Activated CD4-positive, CD25-positive, alpha-beta regulatory T cell treated with anti-CD3 and anti-CD28 coated beads, Interleukin-2, amount 50 U/mL, for 72 hours (primary cell): ENCODE measurements around the gene SCN5A.

ENCODE experiments used
- DNase-seq: peaks from one replicate; pipeline ENCODE4 v3.0.0; 2021

The SCN5A gene

DNA sequence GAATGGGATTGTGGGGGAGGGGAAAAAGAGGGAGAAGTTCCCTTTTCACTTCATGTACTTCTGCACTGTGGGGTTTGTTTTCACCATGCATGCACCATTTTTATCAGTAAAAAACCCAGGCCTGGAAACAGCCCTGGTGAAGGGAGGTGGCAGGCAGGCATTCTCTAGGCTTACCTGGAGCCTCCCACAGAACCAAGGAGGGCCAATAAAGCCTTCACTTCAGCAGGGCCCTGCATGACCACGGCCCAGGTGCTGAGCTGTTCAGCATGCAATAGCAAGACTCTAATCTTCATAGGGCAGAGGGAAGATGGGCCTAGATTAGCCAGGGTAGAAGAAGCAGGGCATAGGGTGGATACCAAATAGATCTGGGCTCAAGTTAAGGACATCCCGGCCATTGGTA is 49.6 kb downstream of the SCN5A start:
- DNase-seq = no peak

DNA sequence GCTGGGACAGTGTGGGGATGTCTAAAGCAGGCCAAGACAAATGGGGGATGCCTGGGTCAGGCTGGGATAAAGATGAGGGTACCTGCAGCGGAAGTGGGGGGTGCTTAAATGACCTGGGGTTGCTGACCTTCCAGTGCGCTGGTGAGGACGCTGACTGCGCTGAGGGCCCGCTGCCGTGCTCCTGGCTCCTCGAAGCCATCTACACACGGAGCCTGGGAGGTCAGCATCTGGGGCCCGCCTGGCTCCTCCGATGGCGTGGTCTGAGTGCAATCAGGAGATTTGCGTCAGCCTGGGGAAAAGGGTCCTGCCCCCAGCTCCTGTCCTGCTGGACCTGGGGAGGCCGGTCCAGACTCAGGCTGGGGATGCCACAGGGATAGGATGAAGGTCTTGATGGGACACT is 50.7 kb downstream of the SCN5A start:
- DNase-seq = no peak

DNA sequence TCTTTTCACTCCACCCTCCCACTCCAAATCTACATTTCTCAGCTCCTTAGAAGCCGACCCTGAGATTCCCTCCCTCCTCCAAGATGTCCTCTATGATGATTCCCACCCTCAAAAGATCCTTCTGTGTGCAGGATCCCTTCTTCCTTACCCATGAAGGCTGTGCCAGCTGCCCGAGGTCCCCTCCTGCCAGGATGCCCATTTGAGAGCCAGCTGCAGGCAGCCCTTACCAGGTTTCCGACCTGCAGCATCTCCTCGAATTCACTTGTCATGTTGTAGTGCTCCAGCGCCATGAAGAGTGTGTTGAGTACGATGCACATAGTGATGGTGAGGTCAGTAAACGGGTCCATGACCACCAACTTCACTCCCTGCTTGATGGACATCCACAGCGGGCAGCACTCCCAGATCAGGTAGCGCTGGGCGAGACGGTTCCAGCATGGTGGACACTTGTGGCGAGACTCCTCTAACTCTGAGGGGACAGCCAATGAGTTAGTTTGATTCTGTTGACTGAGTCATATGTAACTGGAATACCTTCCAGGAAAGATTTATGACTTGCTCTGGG is 51.9 kb downstream of the SCN5A start:
- no peak for DNase-seq

DNA sequence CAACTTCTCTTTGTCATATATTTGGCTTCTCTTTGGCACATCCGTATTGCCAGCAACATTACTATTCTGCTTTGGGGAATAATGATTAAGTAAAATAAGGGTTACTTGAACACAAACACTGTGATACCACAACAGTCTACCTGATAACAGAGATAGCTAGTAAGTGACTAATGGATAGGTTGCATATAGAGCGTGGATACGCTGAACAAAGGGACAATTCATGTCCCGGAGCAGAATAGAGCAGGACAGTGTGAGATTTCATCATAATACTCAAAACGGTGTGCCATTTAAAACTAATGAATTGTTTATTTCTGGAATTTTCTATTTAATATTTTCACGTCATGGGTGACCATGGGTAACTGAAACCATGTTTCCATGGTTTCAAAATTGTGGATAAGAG is 54.1 kb downstream of the SCN5A start:
- no peak for DNase-seq

DNA sequence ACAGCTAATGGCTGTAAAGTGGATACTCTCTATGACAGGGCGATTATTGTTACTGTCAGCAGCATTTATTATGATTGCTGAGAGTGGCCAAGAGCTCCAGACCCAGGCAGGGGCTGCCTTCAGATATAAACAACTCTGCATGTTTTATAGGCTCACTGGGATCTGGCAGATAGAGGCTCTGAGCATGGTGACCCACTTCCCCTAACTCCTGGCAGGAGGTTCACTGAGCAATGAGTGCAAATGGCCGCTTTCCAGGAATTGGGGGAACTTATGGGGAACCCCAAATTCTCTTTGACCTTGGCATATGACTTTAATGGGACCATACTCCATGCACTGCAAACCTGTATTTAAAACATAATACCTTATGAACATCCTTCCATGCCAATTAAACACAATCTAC is 59.0 kb downstream of the SCN5A start:
- DNase-seq = no peak

DNA sequence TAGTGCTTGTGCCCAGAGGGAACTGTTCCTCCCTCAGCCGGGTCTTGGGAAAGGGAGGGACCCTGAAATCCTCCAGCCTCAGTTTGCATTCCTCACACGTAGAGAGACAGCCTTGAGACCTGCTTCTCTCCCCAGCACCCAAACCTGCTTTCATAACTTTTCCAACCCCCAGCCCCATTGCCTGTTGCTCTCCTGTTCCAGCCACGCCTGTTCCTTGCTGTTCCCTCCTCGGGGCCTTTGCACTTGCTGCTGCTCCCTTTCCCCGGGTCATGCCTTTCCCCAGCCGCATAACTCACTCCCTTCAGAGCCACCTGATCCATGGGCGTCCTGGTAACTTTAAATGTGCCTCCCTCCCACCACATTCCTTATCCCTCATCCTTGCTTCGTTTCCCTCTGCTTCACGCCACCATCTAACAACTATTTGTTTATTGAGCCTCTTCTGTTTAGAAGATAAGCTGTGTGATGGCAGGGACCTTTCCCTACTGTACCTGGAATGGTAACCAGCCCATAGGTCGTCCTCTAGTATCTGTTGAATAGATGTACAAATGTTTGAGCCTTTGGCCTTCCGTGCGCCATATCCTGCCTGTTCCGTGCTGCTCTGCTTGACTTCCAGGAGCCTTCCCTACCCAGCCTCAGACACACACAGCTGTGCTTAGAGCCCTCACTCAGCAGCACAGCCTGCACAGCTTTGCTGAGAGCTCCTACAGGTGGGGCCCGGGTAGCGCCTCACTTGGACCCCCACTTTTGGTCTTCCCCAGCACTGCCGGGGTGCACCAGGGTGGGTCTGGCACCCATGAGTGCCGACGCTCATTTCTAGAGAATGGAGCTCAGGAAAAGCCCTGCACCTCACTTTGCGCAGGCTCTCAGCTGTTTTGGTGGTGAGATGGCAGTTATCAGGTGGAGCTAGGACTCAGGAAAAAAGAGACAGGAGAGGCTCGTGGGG is 60.2 kb downstream of the SCN5A start:
- no peak for DNase-seq

DNA sequence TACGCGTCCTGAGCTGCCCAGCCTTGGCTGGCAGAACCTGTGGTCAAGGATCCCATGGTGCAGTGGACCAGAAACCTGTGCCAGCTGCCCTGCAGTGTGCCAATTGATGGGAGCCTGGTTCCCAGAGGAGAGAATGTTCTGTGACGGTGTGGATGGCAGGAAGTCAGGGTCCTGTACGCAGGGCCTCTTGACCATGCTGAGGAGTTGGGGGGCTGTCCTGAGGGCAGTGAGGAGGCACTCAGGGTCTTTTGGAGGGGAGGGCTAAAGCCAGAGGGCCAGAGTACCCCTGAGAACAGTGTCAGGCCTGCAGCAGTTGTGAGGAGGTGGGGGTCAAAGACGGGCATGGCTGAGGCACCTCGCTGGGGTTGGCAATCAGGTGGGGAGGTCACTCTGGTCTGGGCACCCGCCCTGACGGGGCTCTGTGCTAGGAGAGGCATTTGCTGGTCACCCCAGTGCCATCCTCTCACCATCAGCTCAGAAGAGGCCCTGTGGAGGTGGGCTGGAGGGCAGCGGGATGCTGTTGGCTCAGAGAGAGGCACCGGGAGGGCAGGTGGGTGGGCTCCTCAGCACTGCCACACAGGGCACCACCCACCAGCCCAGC is 61.0 kb downstream of the SCN5A start:
- peak; percentile 26 for DNase-seq

DNA sequence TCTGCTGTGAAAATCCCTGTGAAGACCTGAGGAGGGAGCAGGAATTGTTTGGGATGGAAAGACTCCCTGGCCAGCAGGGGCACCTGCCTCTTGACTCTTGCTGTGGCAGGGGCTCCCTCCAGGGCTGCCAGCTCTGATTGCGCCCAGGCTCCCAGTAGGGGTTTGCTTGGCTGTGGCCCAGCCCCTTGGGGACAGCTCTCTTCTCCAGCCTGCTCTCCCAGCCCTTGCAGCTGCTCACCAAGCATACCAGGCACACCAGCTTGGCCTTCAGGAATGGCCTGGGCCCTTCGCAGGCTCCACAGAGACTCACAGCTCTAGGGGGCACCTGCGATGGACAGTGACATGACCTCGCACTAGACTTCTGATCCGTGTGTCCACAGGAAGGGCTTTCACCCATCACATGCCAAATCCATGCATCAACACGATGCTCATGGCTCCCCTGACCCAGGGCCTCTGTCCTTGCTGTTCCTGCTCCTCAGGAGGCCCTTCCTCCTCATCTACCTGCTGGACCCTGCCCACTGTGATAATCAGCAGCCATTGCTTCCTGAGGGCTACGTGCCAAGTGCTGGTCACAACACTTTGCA is 61.8 kb downstream of the SCN5A start:
- DNase-seq = peak; percentile 18

DNA sequence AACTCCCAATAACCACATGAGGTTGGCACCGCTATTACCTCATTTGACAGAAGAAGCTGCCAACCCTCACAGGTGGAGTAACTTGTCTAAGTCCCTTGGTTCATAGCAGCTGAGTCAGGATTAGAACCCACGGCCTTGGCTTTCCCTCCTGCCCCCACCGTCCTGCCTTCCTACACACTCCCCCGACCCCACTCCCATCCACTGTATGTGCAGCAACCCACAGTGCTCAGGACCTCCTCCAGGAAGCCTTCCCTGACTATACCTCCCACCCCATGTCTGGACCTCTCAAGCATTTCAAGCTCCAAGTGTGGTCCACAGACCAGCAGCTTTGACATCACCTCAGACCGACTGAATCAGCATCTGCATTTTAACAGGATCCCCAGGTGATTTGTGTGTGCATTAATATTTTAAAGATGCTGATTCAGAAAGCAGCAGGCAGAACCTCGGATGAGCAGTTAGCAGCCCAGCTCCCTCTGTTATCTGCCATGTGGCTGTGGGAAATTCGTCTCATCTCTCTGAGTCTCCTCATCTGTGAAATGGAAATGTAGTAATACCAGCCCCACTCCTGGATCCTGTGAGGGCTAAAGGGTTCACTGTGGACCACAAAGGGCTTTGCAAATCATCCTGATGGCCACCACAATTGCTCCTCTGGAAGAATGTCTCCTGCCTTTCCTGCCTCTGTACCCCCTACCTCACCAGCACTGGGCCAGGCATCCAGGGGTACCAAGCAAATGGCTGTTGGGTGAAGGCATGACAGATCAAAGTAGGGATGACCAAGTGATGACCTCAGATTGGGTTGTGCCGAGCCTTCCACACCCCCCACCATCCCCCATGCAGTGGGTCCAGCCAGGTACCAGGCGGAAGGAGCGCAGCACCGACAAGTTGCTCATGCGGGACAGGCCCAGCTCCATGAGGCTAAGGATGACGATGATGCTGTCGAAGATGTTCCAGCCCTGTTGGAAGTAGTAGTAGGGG is 62.7 kb downstream of the SCN5A start:
- DNase-seq = peak; percentile 13

DNA sequence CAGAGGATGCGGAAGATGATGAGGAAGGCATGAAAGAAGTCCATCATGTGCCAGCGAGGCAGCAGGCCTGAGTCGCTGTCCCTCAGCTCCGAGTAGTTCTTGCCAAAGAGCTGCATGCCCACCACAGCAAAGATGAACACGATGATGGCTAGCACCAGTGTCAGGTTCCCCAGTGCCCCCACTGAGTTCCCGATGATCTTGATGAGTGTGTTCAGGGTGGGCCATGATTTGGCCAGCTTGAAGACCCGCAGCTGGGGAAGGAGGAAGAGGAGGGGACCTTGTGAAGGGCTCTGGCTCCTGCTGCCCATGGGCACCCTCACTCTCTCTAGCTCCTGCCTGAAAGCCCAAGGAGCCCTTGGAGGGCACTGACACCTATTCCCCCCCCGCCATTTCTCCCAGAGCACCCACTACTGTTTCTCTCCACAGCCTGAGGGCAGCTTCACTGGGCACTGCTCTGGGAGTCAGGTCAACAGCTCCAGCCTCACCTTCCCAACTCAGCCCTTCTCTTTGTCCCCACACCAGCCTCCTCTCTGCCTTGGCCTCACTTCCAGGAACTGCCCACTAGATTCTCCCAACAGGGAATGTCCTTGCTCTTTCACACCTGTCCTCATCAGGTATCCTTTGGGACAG is 63.6 kb downstream of the SCN5A start:
- peak; percentile 23 for DNase-seq

DNA sequence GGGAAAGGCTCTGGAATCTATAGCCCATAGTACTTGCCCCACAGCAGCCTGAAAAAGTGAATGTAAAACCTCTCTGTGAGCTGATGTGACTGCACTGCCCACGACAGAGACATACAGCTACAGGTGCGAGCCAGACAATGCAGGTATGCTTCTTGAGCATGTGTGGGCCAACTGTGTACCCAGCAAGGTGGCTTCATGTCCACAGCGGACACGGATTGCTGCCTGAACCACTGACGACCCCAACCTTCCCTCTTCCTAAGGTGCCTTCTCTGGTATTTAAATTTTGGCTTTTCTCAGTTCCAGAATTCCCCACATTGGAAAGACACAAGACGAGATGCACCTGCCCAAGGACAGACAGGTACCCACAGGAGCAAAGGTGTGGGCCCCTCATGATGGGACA is 65.8 kb downstream of the SCN5A start:
- DNase-seq = no peak

DNA sequence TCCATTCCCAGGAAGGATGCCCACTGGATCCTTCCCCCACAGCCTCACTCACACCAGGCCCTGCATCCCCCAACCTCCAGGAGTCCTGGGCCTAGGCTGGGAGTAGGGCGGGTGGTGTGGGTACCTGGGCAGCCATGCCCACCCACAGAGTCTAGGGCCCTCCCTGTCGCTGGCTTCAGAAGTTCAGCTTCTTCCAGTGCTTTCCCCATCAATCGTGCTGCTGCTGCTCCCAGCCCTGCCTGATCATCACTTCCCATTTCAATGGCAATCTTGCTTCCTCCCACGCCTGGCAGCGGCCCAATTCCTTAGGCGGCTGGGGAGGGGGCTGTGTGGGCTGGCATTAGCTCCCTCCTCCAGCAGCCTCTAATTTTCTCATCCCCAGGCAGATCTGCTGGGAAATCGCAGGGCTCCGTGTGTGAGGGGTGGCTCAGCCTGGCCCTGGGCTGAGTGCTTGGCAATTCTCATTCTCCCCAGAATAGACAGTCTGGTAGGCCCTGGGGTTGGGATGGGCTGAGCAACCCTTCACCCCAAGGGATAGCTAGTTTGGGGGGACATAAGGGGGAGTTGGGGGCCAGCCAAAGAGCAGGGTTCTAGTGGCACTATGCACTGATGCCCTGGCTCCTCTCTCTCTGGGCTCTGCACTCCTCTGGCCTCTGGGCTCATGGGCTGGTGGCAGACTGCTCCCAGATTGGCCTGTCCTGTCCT is 66.4 kb downstream of the SCN5A start:
- no peak for DNase-seq

DNA sequence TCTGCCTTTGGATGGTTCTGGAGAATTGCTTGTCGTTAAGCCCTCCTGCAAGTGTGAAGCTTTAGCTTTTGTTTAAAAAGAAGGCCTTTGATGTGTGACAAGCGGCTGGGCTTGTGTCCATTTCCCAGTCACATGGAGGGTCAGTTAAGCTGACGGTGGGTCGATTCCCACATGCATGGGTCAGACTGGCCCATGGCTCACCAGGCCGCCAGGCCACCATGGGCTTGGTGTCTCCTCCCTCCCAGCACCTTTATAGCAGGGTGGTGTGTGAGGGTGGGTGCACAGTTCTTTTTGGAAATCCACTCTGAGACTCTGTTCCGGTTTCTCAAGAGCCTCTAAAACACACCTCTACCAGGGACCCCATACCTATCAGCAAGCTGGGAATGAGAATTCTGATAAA is 67.2 kb downstream of the SCN5A start:
- DNase-seq = no peak

DNA sequence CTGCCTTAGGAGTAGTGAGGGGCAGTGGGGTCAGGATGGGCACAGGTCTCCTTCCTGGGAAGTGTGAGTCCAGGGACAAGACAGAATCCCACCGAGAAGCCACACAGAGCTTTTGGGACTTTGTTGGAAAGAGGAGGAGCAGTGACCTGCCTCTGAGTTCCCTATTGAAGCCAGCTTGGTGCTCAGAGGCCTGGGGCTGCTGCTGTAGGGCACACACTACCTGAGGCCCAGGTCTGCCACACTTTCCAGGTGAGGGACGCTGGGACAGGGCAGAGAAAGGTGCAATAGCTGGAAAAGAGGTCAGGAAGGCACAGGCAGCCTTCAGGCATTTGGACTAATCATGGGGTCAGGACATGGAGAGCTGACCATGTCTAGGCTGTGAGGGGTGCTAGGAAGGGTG is 67.7 kb downstream of the SCN5A start:
- no peak for DNase-seq

DNA sequence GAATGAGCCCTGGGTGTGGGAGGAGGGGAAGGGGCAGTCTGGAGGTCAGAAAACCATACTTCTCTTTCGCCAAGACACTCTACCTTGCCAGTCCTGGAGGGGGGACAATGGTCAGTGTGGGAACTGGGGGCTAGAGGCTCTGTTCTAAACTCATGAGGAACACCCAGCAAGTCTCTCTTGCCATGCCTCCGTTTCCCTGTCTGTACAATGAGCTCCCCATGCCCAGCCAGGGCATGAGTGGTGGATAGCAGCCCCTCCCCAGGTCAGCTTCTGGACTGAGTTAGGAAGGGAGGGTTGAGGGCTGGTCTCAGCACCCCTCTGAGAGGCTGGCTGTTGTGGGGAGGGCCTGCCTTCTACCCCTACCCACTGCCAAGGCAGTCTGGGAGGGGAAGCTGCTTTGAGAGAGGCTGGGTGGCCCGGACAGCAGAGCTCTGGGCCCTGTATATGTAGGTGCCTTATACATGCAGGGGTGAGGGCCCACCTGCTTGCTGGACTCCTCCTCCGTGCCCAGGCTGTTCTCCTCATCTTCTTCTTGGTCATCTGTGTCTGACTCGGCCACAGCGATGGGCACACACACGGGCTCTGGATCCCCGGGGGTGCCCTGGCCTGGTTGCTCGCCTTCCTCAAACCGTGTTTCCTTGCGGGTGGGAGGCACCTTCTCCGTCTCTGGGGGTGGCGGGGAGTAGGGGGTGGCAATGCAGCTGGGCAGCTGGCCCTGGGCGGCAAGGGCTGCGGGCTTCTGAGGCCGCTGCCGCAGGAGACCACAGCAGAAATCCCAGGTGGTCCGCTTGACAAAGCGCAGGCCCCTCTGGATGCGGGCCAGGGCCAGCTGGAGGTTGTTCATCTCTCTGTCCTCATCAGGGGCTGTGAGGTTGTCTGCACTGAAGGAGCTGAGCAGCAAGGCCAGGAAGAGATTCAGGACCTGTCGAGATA is 68.8 kb downstream of the SCN5A start:
- DNase-seq = no peak

DNA sequence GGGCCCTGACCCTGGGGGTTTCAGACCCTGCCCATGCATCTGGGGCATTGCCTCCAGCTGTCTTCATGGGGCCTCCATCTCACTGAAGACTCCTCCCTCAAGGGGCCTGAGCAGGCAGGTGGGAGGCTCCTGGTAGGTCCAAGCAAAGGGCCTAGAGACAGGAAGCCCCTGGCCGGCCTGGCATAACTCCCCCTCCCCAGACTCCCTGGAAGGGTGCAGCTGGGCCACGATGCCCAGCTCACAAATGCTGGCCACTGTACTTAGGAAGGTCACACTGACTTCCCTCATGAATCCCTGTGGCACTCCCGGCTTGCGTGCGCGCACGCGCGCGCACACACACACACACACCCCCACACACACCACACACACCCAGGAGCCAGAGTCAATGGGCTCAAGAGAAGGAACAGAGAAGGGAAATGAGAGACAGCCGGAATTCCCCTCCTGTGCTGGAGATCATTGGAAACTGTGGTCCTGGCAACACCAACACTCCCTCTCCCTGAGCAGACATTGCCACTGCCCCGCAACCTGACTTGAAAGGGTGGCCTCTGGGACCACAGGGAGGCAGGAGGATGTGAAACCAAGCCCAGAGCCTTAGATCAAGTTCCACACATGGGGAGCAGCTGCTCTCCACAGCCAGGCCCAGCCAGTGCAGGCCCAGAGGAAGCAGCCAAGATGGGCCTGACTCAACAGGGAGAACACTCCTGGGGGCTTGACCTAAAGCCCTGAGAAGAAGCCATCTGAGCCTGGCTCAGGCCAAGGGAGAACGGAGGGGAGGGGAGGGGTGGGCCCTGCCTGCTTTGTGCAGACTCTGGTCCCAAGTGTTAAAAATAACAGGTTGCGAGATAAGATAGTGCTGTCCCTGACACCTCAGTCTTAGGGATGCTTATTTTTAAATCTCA is 69.7 kb downstream of the SCN5A start:
- no peak for DNase-seq

DNA sequence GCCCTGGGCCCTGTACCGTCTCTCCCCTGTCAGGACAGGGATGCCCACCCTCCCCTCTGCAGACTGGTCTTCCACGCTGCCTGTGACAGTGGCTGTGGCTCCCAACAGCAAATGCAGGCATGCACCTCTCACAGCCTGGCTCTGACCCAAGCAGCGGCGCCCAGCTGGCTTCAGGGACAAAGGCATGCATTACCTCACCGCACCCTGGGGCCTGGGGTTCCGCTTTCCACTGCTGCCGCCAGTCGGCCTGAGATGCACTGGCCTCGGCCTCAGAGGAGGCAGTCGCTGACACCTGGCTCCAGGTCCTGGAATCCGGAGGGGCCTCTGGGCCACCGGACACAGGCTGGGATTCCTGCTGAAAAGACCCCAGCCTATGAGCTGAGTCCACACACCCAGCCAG is 70.3 kb downstream of the SCN5A start:
- DNase-seq = no peak

DNA sequence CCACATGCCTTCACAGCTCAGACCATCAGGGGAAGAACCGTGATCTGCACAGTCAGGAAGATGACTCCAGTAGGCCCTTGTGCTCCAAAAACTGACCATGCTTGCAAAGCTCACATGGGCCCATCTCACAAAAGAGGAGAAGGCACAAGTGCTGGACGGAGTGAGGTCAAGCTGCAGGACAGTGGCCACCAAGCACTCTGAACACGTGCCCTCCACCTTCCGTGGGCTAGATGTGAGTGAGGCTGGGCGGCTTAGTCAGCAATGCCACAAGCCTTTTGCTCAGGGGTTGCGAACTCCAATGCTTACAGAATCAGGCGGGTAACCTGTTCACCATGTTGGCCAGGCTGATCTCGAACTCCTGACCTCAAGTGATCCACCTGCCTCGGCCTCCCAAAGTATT is 70.9 kb downstream of the SCN5A start:
- no peak for DNase-seq

DNA sequence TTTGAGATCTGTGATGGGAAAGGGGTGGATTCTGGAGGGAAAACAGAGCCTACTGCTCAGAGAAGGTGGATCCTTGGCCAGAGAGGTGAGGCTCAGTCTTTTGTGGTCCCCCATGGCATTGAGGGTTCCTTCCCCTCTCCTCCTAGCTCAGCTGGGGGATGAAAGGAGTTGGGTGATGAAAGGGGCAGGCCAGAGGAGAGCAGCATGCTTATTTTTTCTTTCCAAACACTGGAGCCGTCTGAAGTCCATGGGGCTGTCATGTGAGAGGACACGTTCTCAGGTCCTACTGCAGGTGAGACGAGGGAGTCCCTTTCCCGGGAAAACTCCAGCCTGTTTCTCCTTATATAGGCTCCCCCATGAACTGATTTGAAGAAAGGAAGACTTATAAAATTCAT is 71.4 kb downstream of the SCN5A start:
- no peak for DNase-seq
